Stimulated activated memory B cell treated with anti-CD40 and anti-IgM and Interleukin-4, amounts not matched to agents 10 μg/mL and 1 μg/mL and 100 μg/mL, for 72 hours (primary cell): Measurements from ENCODE around the gene ADGRV1.
"Not testable (repeated sequence)": the region's sequence is repeated elsewhere in the genome, so short reads cannot be mapped to it uniquely, and the experiment has no call there.

ENCODE experiments used
- ATAC-seq: fragments of 150-1000 bp; cut with Tn5 transposase; 2 replicates; pipeline ENCODE4 v1.10.0; 2021
- H3K27ac Mint-ChIP-seq: one replicate; pipeline ENCODE4 v1.8.0; 2022; ENCODE audit warnings: mild to moderate bottlenecking, mixed read lengths
- H3K27me3 Mint-ChIP-seq: one replicate; pipeline ENCODE4 v1.8.0; 2022; ENCODE audit warnings: mixed read lengths
- H3K36me3 Mint-ChIP-seq: one replicate; pipeline ENCODE4 v1.8.0; 2022; ENCODE audit warnings: mixed read lengths
- H3K4me1 Mint-ChIP-seq: one replicate; pipeline ENCODE4 v1.8.0; 2022; ENCODE audit warnings: mixed read lengths
- H3K4me3 Mint-ChIP-seq: one replicate; pipeline ENCODE4 v1.8.0; 2022; ENCODE audit warnings: mild to moderate bottlenecking, moderate library complexity, mixed read lengths
- H3K9me3 Mint-ChIP-seq: one replicate; pipeline ENCODE4 v1.8.0; 2022; ENCODE audit warnings: mixed read lengths

Gene ADGRV1

GRCh38 chr5:90641528-90641927 is 82.9 kb downstream of the ADGRV1 start:
- no peaks in the 10 kb centered on the region for H3K36me3 Mint-ChIP-seq
- H3K4me3 Mint-ChIP-seq: no peak overlapping the region
- H3K27me3 Mint-ChIP-seq: no peaks in the 10 kb centered on the region
- ATAC-seq: no peak
- H3K4me1 Mint-ChIP-seq: no peaks in the 10 kb centered on the region
- no peak overlapping the region for H3K27ac Mint-ChIP-seq
- H3K9me3 Mint-ChIP-seq: no peaks in the 10 kb centered on the region

- Mint-ChIP-seq H3K27ac (no peak overlapping the region), H3K36me3 (no peaks in the 10 kb centered on the region), H3K4me3 (no peak overlapping the region), H3K27me3 (no peaks in the 10 kb centered on the region), H3K9me3 (no peaks in the 10 kb centered on the region), H3K4me1 (no peaks in the 10 kb centered on the region)
- ATAC-seq: no peak
Measured at GRCh38 chr5:90642706-90643229, 84.2 kb downstream of the ADGRV1 start.

- no peak overlapping the region for H3K27ac Mint-ChIP-seq
- no peaks in the 10 kb centered on the region for H3K9me3 Mint-ChIP-seq
- no peak for ATAC-seq
- no peaks in the 10 kb centered on the region for H3K36me3 Mint-ChIP-seq
- no peak overlapping the region for H3K4me3 Mint-ChIP-seq
- no peaks in the 10 kb centered on the region for H3K4me1 Mint-ChIP-seq
- H3K27me3 Mint-ChIP-seq: no peaks in the 10 kb centered on the region
Measured at GRCh38 chr5:90644132-90644531, 85.5 kb downstream of the ADGRV1 start.

- no peaks in the 10 kb centered on the region for H3K36me3 Mint-ChIP-seq
- no peak overlapping the region for H3K4me3 Mint-ChIP-seq
- H3K4me1 Mint-ChIP-seq: no peaks in the 10 kb centered on the region
- ATAC-seq: no peak
- no peak overlapping the region for H3K27ac Mint-ChIP-seq
- no peaks in the 10 kb centered on the region for H3K9me3 Mint-ChIP-seq
- H3K27me3 Mint-ChIP-seq: no peaks in the 10 kb centered on the region
Measured at GRCh38 chr5:90645024-90645610, 86.5 kb downstream of the ADGRV1 start.

- Mint-ChIP-seq H3K27me3 (peaks cover 8% of the 10 kb centered on the region), H3K9me3 (no peaks in the 10 kb centered on the region), H3K36me3 (no peaks in the 10 kb centered on the region), H3K27ac (no peak overlapping the region), H3K4me3 (no peak overlapping the region), H3K4me1 (no peaks in the 10 kb centered on the region)
- ATAC-seq: no peak
Measured at GRCh38 chr5:90650767-90651166, 92.2 kb downstream of the ADGRV1 start.

GRCh38 chr5:90654215-90654614 is 95.6 kb downstream of the ADGRV1 start:
- H3K9me3 Mint-ChIP-seq: no peaks in the 10 kb centered on the region
- peaks cover 8% of the 10 kb centered on the region for H3K27me3 Mint-ChIP-seq
- no peak overlapping the region for H3K27ac Mint-ChIP-seq
- H3K36me3 Mint-ChIP-seq: no peaks in the 10 kb centered on the region
- ATAC-seq: no peak
- H3K4me1 Mint-ChIP-seq: no peaks in the 10 kb centered on the region
- no peak overlapping the region for H3K4me3 Mint-ChIP-seq

GRCh38 chr5:90655423-90655822 is 96.8 kb downstream of the ADGRV1 start:
- ATAC-seq: no peak

GRCh38 chr5:90657030-90657429 is 98.4 kb downstream of the ADGRV1 start:
- H3K4me3 Mint-ChIP-seq: no peak overlapping the region
- H3K27ac Mint-ChIP-seq: no peak overlapping the region
- ATAC-seq: no peak
- no peaks in the 10 kb centered on the region for H3K36me3 Mint-ChIP-seq
- no peaks in the 10 kb centered on the region for H3K9me3 Mint-ChIP-seq
- H3K27me3 Mint-ChIP-seq: peaks cover 8% of the 10 kb centered on the region
- H3K4me1 Mint-ChIP-seq: no peaks in the 10 kb centered on the region

More at GRCh38 chr5:90655423-90655822, 96.8 kb downstream of the ADGRV1 start:
- H3K36me3 Mint-ChIP-seq: no peaks in the 10 kb centered on the region
- no peak overlapping the region for H3K27ac Mint-ChIP-seq
- H3K27me3 Mint-ChIP-seq: peaks cover 8% of the 10 kb centered on the region
- no peaks in the 10 kb centered on the region for H3K9me3 Mint-ChIP-seq
- no peaks in the 10 kb centered on the region for H3K4me1 Mint-ChIP-seq
- no peak overlapping the region for H3K4me3 Mint-ChIP-seq

GRCh38 chr5:90657788-90658187 is 99.2 kb downstream of the ADGRV1 start:
- no peaks in the 10 kb centered on the region for H3K9me3 Mint-ChIP-seq
- H3K4me3 Mint-ChIP-seq: no peak overlapping the region
- no peaks in the 10 kb centered on the region for H3K4me1 Mint-ChIP-seq
- ATAC-seq: no peak
- H3K36me3 Mint-ChIP-seq: no peaks in the 10 kb centered on the region
- H3K27ac Mint-ChIP-seq: no peak overlapping the region
- peaks cover 8% of the 10 kb centered on the region for H3K27me3 Mint-ChIP-seq

- Mint-ChIP-seq H3K27ac (no peak overlapping the region), H3K4me1 (no peaks in the 10 kb centered on the region), H3K36me3 (no peaks in the 10 kb centered on the region), H3K9me3 (no peaks in the 10 kb centered on the region), H3K27me3 (peaks cover 8% of the 10 kb centered on the region), H3K4me3 (no peak overlapping the region)
- no peak for ATAC-seq
Measured at GRCh38 chr5:90658620-90659019, 100.0 kb downstream of the ADGRV1 start.

GRCh38 chr5:90668079-90668565 is 109.5 kb downstream of the ADGRV1 start:
- H3K27ac Mint-ChIP-seq, ATAC-seq, H3K4me3 Mint-ChIP-seq, H3K4me1 Mint-ChIP-seq, H3K36me3 Mint-ChIP-seq, H3K9me3 Mint-ChIP-seq, H3K27me3 Mint-ChIP-seq: not testable (repeated sequence)

GRCh38 chr5:90675222-90675621 is 116.6 kb downstream of the ADGRV1 start:
- Mint-ChIP-seq H3K9me3 (no peaks in the 10 kb centered on the region), H3K27ac (no peak overlapping the region), H3K4me3 (no peak overlapping the region), H3K36me3 (no peaks in the 10 kb centered on the region), H3K4me1 (no peaks in the 10 kb centered on the region), H3K27me3 (no peaks in the 10 kb centered on the region)
- no peak for ATAC-seq

- H3K4me1 Mint-ChIP-seq: no peaks in the 10 kb centered on the region
- no peak overlapping the region for H3K27ac Mint-ChIP-seq
- no peaks in the 10 kb centered on the region for H3K9me3 Mint-ChIP-seq
- no peaks in the 10 kb centered on the region for H3K27me3 Mint-ChIP-seq
- no peak for ATAC-seq
- H3K4me3 Mint-ChIP-seq: no peak overlapping the region
- no peaks in the 10 kb centered on the region for H3K36me3 Mint-ChIP-seq
Measured at GRCh38 chr5:90680921-90681563, 122.4 kb downstream of the ADGRV1 start.

- H3K27me3 Mint-ChIP-seq: no peaks in the 10 kb centered on the region
- H3K4me1 Mint-ChIP-seq: no peaks in the 10 kb centered on the region
- ATAC-seq: no peak
- H3K36me3 Mint-ChIP-seq: no peaks in the 10 kb centered on the region
- no peaks in the 10 kb centered on the region for H3K9me3 Mint-ChIP-seq
- H3K4me3 Mint-ChIP-seq: no peak overlapping the region
- no peak overlapping the region for H3K27ac Mint-ChIP-seq
Measured at GRCh38 chr5:90682278-90682677, 123.7 kb downstream of the ADGRV1 start.

GRCh38 chr5:90685425-90686022 is 126.9 kb downstream of the ADGRV1 start:
- H3K4me3 Mint-ChIP-seq: no peak overlapping the region
- no peaks in the 10 kb centered on the region for H3K9me3 Mint-ChIP-seq

GRCh38 chr5:90686363-90686762 is 127.8 kb downstream of the ADGRV1 start:
- not testable (repeated sequence) for ATAC-seq, H3K4me1 Mint-ChIP-seq, H3K27ac Mint-ChIP-seq, H3K9me3 Mint-ChIP-seq, H3K27me3 Mint-ChIP-seq, H3K36me3 Mint-ChIP-seq, H3K4me3 Mint-ChIP-seq

More at GRCh38 chr5:90685425-90686022, 126.9 kb downstream of the ADGRV1 start:
- Mint-ChIP-seq H3K27ac (no peak overlapping the region), H3K36me3 (no peaks in the 10 kb centered on the region), H3K27me3 (no peaks in the 10 kb centered on the region), H3K4me1 (no peaks in the 10 kb centered on the region)
- ATAC-seq: no peak
